ENCODE results near the gene GNA14. TPM values are rescaled to one million over a fixed set of nuclear protein-coding genes. Genes with fewer than 3 reads are reported as not detected.

Gene GNA14
- polyA plus RNA-seq, 1 donor from 2014 or later: 0.40 TPM

GRCh38 chr9:77516781-77517180 lies 131.3 kb downstream of the GNA14 start:
- Histone ChIP-seq H3K27me3 (ENCODE audit: insufficient read depth, low read depth, low read length) (no peaks in the 10 kb centered on the region), H3K9me2 (ENCODE audit: insufficient read depth, low read length) (no peaks in the 10 kb centered on the region), H3K4me3 (ENCODE audit: low read length) (no peak overlapping the region), H3K9me3 (ENCODE audit: low read length) (no peaks in the 10 kb centered on the region), H2AFZ (ENCODE audit: low read depth, low read length) (no peak overlapping the region), H3K36me3 (ENCODE audit: insufficient read depth, low read length) (no peaks in the 10 kb centered on the region), H3K79me2 (replicated peaks; ENCODE audit: insufficient read depth, low read length) (no peaks in the 10 kb centered on the region), H3K4me2 (ENCODE audit: low read length) (no peak overlapping the region), H3K27ac (ENCODE audit: low read length) (no peak overlapping the region), H3K9ac (ENCODE audit: low read length) (no peak overlapping the region), H3F3A (ENCODE audit: insufficient read depth, low read length, poor library complexity, severe bottlenecking) (no peaks in the 10 kb centered on the region), H4K20me1 (ENCODE audit: insufficient read depth) (no peaks in the 10 kb centered on the region)
- no peak for TF ChIP-seq MXI1 (conservative IDR thresholded peaks at IDR 0.05; ENCODE audit: poor library complexity, severe bottlenecking)
- no peak for TF ChIP-seq RAD21 (conservative IDR thresholded peaks at IDR 0.05)
- TF ChIP-seq POLR2AphosphoS5 (IDR thresholded peaks at IDR 0.05): no peak
- no peak for TF ChIP-seq TAF1 (IDR thresholded peaks at IDR 0.05; ENCODE audit: low read depth)
- TF ChIP-seq REST (IDR thresholded peaks at IDR 0.05; ENCODE audit: borderline replicate concordance): no peak
- TF ChIP-seq EZH2 (IDR thresholded peaks at IDR 0.05; ENCODE audit: borderline replicate concordance, insufficient read depth, low read length, poor library complexity, severe bottlenecking): no peak
- TF ChIP-seq EP300 (conservative IDR thresholded peaks at IDR 0.05; ENCODE audit: poor library complexity, severe bottlenecking): no peak
- TF ChIP-seq SMC3 (conservative IDR thresholded peaks at IDR 0.05; ENCODE audit: poor library complexity): no peak
- TF ChIP-seq, protein P1, sequence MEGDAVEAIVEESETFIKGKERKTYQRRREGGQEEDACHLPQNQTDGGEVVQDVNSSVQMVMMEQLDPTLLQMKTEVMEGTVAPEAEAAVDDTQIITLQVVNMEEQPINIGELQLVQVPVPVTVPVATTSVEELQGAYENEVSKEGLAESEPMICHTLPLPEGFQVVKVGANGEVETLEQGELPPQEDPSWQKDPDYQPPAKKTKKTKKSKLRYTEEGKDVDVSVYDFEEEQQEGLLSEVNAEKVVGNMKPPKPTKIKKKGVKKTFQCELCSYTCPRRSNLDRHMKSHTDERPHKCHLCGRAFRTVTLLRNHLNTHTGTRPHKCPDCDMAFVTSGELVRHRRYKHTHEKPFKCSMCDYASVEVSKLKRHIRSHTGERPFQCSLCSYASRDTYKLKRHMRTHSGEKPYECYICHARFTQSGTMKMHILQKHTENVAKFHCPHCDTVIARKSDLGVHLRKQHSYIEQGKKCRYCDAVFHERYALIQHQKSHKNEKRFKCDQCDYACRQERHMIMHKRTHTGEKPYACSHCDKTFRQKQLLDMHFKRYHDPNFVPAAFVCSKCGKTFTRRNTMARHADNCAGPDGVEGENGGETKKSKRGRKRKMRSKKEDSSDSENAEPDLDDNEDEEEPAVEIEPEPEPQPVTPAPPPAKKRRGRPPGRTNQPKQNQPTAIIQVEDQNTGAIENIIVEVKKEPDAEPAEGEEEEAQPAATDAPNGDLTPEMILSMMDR (IDR thresholded peaks at IDR 0.05; ENCODE audit: poor library complexity, severe bottlenecking): no peak

- no peaks in the 10 kb centered on the region for H3K27me3 ChIP-seq (ENCODE audit: insufficient read depth, low read depth, low read length)
- H3K36me3 ChIP-seq (ENCODE audit: insufficient read depth, low read length): no peaks in the 10 kb centered on the region
- H3K4me2 ChIP-seq (ENCODE audit: low read length): no peak overlapping the region
- H3K9ac ChIP-seq (ENCODE audit: low read length): no peak overlapping the region
- H3K9me3 ChIP-seq (ENCODE audit: low read length): no peaks in the 10 kb centered on the region
- TF ChIP-seq EP300 (conservative IDR thresholded peaks at IDR 0.05; ENCODE audit: poor library complexity, severe bottlenecking) (no peak), RAD21 (conservative IDR thresholded peaks at IDR 0.05) (no peak)
- H3K79me2 ChIP-seq (replicated peaks; ENCODE audit: insufficient read depth, low read length): no peaks in the 10 kb centered on the region
- H3K4me3 ChIP-seq (ENCODE audit: low read length): no peak overlapping the region
- H3F3A ChIP-seq (ENCODE audit: insufficient read depth, low read length, poor library complexity, severe bottlenecking): no peaks in the 10 kb centered on the region
- no peak overlapping the region for H2AFZ ChIP-seq (ENCODE audit: low read depth, low read length)
- H4K20me1 ChIP-seq (ENCODE audit: insufficient read depth): no peaks in the 10 kb centered on the region
- H3K9me2 ChIP-seq (ENCODE audit: insufficient read depth, low read length): no peaks in the 10 kb centered on the region
- H3K27ac ChIP-seq (ENCODE audit: low read length): no peak overlapping the region
Measured at GRCh38 chr9:77514886-77515711, 133.0 kb downstream of the GNA14 start.
